Measurements from ENCODE around the gene RAB6A. TPM values are rescaled to one million over a fixed set of nuclear protein-coding genes. Genes with fewer than 3 reads are reported as not detected.
A peak's percentile ranks its signal among the peaks of the same experiment; 100 is the strongest.

The RAB6A gene
- total RNA-seq, 2 donors from 2014 or later = 92.0 to 124 TPM

GRCh38 chr11:73664877-73665276, 96.0 kb downstream of the RAB6A start:
- Mint-ChIP-seq H3K4me1 (ENCODE audit: low read depth in 2 of 2) (peaks cover 0 to 10% of the 10 kb centered on the region in 2 donors), H3K4me3 (no peak overlapping the region), H3K27me3 (peaks cover 0 to 4% of the 10 kb centered on the region in 2 donors), H3K36me3 (no peaks in the 10 kb centered on the region), H3K9me3 (no peaks in the 10 kb centered on the region), H3K27ac (no peak overlapping the region)
- ATAC-seq = no peak
- DNase-seq (ENCODE audit: low spot score) = no peak

DNA sequence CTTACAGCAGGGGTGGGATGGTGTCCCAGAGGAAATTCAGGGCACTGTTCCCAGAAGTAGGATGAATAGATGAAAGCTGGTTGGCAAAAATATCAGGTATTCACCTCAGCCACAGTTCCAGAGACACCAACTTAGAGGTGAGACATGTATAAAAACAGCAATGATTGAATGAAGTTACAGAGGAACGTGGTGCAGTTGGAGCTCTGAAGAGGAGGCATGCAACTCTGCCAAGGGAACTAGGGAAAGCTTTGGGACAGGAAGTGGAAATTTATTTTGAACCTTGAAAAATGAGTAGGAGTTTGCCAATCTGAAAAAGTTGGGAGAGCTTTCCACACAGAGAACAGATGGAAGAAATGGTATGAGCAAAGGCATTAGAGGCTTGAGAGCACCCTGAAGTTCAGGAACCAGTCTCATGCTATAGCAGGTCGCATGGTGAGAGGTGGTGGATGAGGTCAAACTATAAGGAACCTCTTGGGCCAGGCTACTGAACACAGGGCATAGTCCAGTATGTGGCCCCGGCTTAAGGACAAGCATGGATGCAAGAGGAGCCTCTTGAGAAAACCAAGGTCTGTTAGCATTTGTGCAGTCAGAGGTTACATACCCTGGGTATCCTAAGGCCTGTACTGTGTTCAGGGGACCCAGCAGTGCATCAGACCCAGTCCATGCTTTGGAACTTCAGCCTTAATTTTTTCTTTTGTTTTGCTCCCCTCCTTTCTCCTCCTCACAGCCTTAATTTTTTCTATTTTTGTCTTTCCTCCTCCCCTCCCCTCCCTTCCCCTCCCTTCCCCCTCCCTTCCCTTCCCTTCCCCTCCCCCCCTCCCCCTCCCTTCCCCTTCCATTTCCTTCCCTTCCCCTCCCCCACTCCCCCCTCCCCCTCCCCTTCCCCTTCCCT, 97.0 kb downstream of the RAB6A start:
- H3K36me3 Mint-ChIP-seq = no peaks in the 10 kb centered on the region
- H3K27ac Mint-ChIP-seq = no peak overlapping the region
- no peak overlapping the region for H3K4me3 Mint-ChIP-seq
- no peaks in the 10 kb centered on the region for H3K9me3 Mint-ChIP-seq
- DNase-seq (ENCODE audit: low spot score) (no peak), ATAC-seq (no peak)
- peaks cover 0 to 10% of the 10 kb centered on the region in 2 donors for H3K4me1 Mint-ChIP-seq (ENCODE audit: low read depth in 2 of 2)
- peaks cover 0 to 6% of the 10 kb centered on the region in 2 donors for H3K27me3 Mint-ChIP-seq

DNA sequence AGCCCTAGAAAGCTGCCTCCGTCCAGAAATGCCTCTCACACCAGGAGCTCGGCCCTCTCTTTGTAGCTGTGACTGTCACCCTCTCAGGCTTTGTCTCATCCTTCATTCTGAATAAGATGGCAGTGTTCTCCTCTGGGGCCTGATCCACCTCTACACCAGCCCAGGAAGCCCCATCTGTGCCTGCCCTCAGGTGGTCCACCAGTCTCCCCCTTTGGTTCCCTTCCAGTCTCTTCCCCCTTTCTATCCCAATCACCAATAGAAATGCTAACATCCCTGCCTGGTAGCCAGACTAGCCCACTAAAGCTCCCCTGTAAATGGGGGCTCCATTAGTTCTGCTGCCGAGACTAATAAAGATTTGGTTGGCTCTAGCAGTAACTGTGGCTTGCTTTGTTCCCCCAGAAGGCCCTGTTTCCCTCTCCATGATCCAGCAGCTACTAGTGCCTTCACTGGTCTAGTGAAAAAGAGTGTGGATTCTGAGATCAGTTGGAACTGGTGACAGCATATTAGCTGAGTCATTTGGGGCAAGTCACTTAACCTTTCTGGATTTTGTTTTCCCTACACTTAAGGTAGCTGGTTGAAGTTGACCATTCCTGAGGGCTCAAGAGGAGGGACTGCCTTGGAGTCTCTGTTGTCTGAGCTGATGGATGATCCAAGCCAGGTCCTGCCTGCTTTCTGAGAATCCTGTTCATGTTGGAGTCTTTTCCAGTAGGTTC, 98.3 kb downstream of the RAB6A start:
- no peak for DNase-seq (ENCODE audit: low spot score)
- Mint-ChIP-seq H3K9me3 (no peaks in the 10 kb centered on the region), H3K27ac (no peak overlapping the region), H3K27me3 (peaks cover 0 to 6% of the 10 kb centered on the region in 2 donors), H3K4me1 (ENCODE audit: low read depth in 2 of 2) (peaks cover 0 to 10% of the 10 kb centered on the region in 2 donors), H3K4me3 (no peak overlapping the region), H3K36me3 (no peaks in the 10 kb centered on the region)
- no peak for ATAC-seq

DNA sequence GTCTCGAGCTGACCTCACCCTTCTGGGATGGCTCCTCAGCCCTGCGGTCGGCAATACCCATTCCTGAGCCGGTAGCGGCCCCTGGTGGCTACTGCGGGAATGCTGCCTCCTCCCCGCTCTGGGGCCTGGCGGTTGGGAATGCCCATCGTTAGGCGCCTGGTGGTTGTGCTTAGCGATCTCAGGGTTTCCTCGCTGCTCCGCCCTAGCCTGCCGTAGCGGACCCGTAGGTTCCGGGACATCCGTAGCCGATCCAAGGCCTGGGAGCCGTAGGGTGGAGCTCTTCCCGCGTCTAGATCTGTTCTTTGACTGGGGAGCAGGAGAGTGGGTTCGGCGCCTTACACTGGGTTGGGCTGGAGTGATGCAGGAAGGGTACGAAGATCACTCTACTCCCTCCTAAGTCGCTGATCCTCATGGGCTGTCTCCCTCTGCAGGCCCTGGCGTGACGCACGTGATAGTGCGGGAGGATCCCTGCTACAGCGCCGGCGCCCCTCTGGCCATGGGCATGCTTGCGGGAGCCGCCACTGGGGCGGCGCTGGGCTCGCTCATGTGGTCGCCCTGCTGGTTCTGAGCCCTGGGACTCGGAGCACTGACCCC, 99.7 kb downstream of the RAB6A start:
- no peak overlapping the region for H3K27ac Mint-ChIP-seq
- no peaks in the 10 kb centered on the region for H3K9me3 Mint-ChIP-seq
- peaks cover 0 to 10% of the 10 kb centered on the region in 2 donors for H3K4me1 Mint-ChIP-seq (ENCODE audit: low read depth in 2 of 2)
- H3K4me3 Mint-ChIP-seq = peak overlapping the region; percentile 55
- no peaks in the 10 kb centered on the region for H3K36me3 Mint-ChIP-seq
- DNase-seq (ENCODE audit: low spot score) = peak; percentile 87
- peaks cover 0 to 6% of the 10 kb centered on the region in 2 donors for H3K27me3 Mint-ChIP-seq
- peak; percentile 90 to 92 for ATAC-seq

GRCh38 chr11:73660497-73661034, 100.3 kb downstream of the RAB6A start:
- Mint-ChIP-seq H3K36me3 (no peaks in the 10 kb centered on the region), H3K9me3 (no peaks in the 10 kb centered on the region), H3K4me3 (peak overlapping the region; percentile 55), H3K27ac (no peak overlapping the region), H3K27me3 (peaks cover 0 to 6% of the 10 kb centered on the region in 2 donors), H3K4me1 (ENCODE audit: low read depth in 2 of 2) (peaks cover 0 to 10% of the 10 kb centered on the region in 2 donors)
- peak in 1 of 2 donors; percentile 6 for ATAC-seq
- no peak for DNase-seq (ENCODE audit: low spot score)

GRCh38 chr11:73659961-73660360, 100.9 kb downstream of the RAB6A start:
- Mint-ChIP-seq H3K9me3 (no peaks in the 10 kb centered on the region), H3K4me1 (ENCODE audit: low read depth in 2 of 2) (peaks cover 0 to 10% of the 10 kb centered on the region in 2 donors), H3K4me3 (no peak overlapping the region), H3K27me3 (peaks cover 0 to 6% of the 10 kb centered on the region in 2 donors), H3K27ac (no peak overlapping the region), H3K36me3 (no peaks in the 10 kb centered on the region)
- DNase-seq (ENCODE audit: low spot score) = no peak
- ATAC-seq = no peak

DNA sequence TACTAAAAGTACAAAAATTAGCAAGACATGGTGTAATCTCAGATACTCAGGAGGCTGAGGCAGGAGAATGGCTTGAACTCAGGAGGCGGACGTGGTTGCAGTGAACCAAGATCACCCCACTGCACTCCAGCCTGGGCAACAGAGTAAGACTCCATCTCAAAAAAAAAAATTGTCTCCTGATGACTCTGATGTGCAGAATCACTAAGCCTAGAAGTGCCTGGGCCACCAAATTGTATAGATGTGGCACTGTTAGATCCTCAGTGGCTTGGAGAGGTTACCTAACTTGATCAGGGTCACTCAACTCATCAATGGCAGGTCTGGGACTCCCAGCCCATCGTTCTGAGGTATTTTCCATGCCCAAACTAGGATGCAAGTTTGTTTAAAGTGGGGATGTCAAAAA, 103.9 kb downstream of the RAB6A start:
- ATAC-seq (no peak), DNase-seq (ENCODE audit: low spot score) (no peak)
- H3K4me1 Mint-ChIP-seq (ENCODE audit: low read depth in 2 of 2) = peaks cover 0 to 10% of the 10 kb centered on the region in 2 donors
- no peaks in the 10 kb centered on the region for H3K9me3 Mint-ChIP-seq
- H3K27me3 Mint-ChIP-seq = peaks cover 0 to 6% of the 10 kb centered on the region in 2 donors
- no peak overlapping the region for H3K4me3 Mint-ChIP-seq
- H3K36me3 Mint-ChIP-seq = no peaks in the 10 kb centered on the region
- H3K27ac Mint-ChIP-seq = no peak overlapping the region

- ATAC-seq (no peak), DNase-seq (ENCODE audit: low spot score) (no peak)
- no peaks in the 10 kb centered on the region for H3K9me3 Mint-ChIP-seq
- peaks cover 0 to 6% of the 10 kb centered on the region in 2 donors for H3K27me3 Mint-ChIP-seq
- H3K4me3 Mint-ChIP-seq = no peak overlapping the region
- no peak overlapping the region for H3K27ac Mint-ChIP-seq
- no peaks in the 10 kb centered on the region for H3K36me3 Mint-ChIP-seq
- H3K4me1 Mint-ChIP-seq (ENCODE audit: low read depth in 2 of 2) = peaks cover 0 to 3% of the 10 kb centered on the region in 2 donors
These were observed 105.2 kb downstream of the RAB6A start for GRCh38 chr11:73655686-73656085.

- DNase-seq (ENCODE audit: low spot score) (no peak), ATAC-seq (no peak)
- peaks cover 0 to 2% of the 10 kb centered on the region in 2 donors for H3K27me3 Mint-ChIP-seq
- H3K4me1 Mint-ChIP-seq (ENCODE audit: low read depth in 2 of 2) = no peaks in the 10 kb centered on the region
- H3K36me3 Mint-ChIP-seq = no peaks in the 10 kb centered on the region
- no peaks in the 10 kb centered on the region for H3K9me3 Mint-ChIP-seq
- no peak overlapping the region for H3K27ac Mint-ChIP-seq
- no peak overlapping the region for H3K4me3 Mint-ChIP-seq
These were observed 106.3 kb downstream of the RAB6A start for GRCh38 chr11:73654482-73655021.

GRCh38 chr11:73653996-73654395, 106.9 kb downstream of the RAB6A start:
- DNase-seq (ENCODE audit: low spot score) (no peak), ATAC-seq (no peak)
- Mint-ChIP-seq H3K9me3 (no peaks in the 10 kb centered on the region), H3K27ac (no peak overlapping the region), H3K4me1 (ENCODE audit: low read depth in 2 of 2) (no peaks in the 10 kb centered on the region), H3K27me3 (no peaks in the 10 kb centered on the region), H3K4me3 (no peak overlapping the region), H3K36me3 (no peaks in the 10 kb centered on the region)

DNA sequence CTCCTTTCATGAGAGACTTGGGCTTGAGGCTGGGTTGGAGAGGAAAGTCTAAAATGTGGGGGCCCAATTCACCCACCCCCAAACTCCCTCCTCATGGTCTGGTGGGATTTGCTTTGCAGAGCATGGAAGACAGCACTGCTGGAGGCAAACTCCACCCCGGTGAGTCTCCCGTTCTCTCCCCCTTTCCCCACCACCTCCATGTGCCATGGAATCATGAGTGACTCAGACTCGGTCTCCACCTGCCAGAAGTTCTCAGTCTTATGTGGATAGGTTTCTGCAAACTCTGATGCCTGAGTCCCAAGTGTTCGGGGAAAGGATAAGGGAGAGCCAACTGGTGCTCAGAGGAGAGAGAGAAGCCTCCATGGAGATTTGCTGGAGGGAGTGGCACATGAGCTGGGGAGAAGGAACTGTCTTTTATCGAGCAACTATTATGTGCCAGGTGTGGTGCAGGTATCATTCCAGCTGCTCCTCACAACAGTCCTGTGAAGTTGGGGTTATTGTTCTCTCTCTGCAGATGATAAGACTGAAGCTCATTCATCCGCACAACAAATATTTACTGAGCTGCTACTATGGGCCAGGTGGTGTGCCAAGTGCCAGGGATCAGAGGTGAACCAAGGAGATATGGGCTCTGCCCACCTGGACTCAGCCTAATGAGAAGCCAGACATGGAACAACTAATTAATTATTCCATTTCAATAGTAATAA, 107.9 kb downstream of the RAB6A start:
- ATAC-seq (no peak), DNase-seq (ENCODE audit: low spot score) (no peak)
- Mint-ChIP-seq H3K27me3 (no peaks in the 10 kb centered on the region), H3K36me3 (no peaks in the 10 kb centered on the region), H3K9me3 (no peaks in the 10 kb centered on the region), H3K4me1 (ENCODE audit: low read depth in 2 of 2) (no peaks in the 10 kb centered on the region), H3K27ac (no peak overlapping the region), H3K4me3 (no peak overlapping the region)

GRCh38 chr11:73652046-73652730, 108.7 kb downstream of the RAB6A start:
- Mint-ChIP-seq H3K36me3 (no peaks in the 10 kb centered on the region), H3K9me3 (no peaks in the 10 kb centered on the region), H3K27ac (no peak overlapping the region), H3K4me3 (no peak overlapping the region), H3K4me1 (ENCODE audit: low read depth in 2 of 2) (peaks cover 0 to 5% of the 10 kb centered on the region in 2 donors), H3K27me3 (no peaks in the 10 kb centered on the region)
- no peak for ATAC-seq
- no peak for DNase-seq (ENCODE audit: low spot score)

Data from natural killer cell treated with Interleukin-12 subunit alpha and Interleukin-12 subunit beta and Interleukin-15 and Interleukin-18, amount 100 ng/mL, for 72 hours (primary cell).